ENCODE results near the gene JARID2.

Gene JARID2

GRCh38 chr6:15245361-15246216, at the start of gene JARID2:
TSS of gene JARID2 (plus strand) at chr6:15246069. CDS start at chr6:15246540, 471 bp downstream.
- DNase-seq = peak; percentile 96

- no peak for DNase-seq
Observed at GRCh38 chr6:15200087-15200486, 45.8 kb upstream of the JARID2 start.

GRCh38 chr6:15205321-15205720, 40.5 kb upstream of the JARID2 start:
- DNase-seq = no peak

- no peak for DNase-seq
Observed at GRCh38 chr6:15206887-15207286, 39.0 kb upstream of the JARID2 start.

- no peak for DNase-seq
Observed at GRCh38 chr6:15207923-15208322, 37.9 kb upstream of the JARID2 start.

- no peak for DNase-seq
Observed at GRCh38 chr6:15213838-15214400, 31.9 kb upstream of the JARID2 start.

GRCh38 chr6:15218401-15218800, 27.5 kb upstream of the JARID2 start:
- DNase-seq = no peak

GRCh38 chr6:15220062-15220461, 25.8 kb upstream of the JARID2 start:
- DNase-seq = no peak

- DNase-seq = no peak
Observed at GRCh38 chr6:15227827-15228318, 18.0 kb upstream of the JARID2 start.

- no peak for DNase-seq
Observed at GRCh38 chr6:15230827-15231226, 15.0 kb upstream of the JARID2 start.

GRCh38 chr6:15232836-15233510, 12.9 kb upstream of the JARID2 start:
- DNase-seq = no peak

- DNase-seq = no peak
Observed at GRCh38 chr6:15234068-15234758, 11.7 kb upstream of the JARID2 start.

- no peak for DNase-seq
Observed at GRCh38 chr6:15239616-15240364, 6.1 kb upstream of the JARID2 start.

- DNase-seq = no peak
Observed at GRCh38 chr6:15242503-15242902, 3.4 kb upstream of the JARID2 start.

- no peak for DNase-seq
Observed at GRCh38 chr6:15242937-15243614, 2.8 kb upstream of the JARID2 start.

- no peak for DNase-seq
Observed at GRCh38 chr6:15243910-15244619, 1.8 kb upstream of the JARID2 start.

GRCh38 chr6:15244620-15245360, 1.1 kb upstream of the JARID2 start:
- DNase-seq = peak; percentile 61

GRCh38 chr6:15246217-15246665, 372 bp downstream of the JARID2 start:
- no peak for DNase-seq

GRCh38 chr6:15246666-15247499, 1.0 kb downstream of the JARID2 start:
- peak; percentile 47 for DNase-seq
